Adrenal gland (tissue), 12 donors: ENCODE data around the gene PPP6R2. TPM values are rescaled to one million over a fixed set of nuclear protein-coding genes. Genes with fewer than 3 reads are reported as not detected.
"Not testable (repeated sequence)": the region's sequence is repeated elsewhere in the genome, so short reads cannot be mapped to it uniquely, and the experiment has no call there.

Experiments used
- DNase-seq, 7 donors: peaks; one replicate each; pipeline ENCODE4 v3.0.0-alpha.2; 2019 to 2020
- H3K27ac ChIP-seq, 5 donors: fragments of 200-600 bp; sonication (generic) in 4 of 5; 1 replicate in 3 of 5; 2 replicates in 2 of 5; pipeline versions ENCODE4 v1.5.1 to v1.8.0; 2016 to 2020; ENCODE audit warnings: mild to moderate bottlenecking in 1 of 5
- H3K27me3 ChIP-seq: fragments of 200-600 bp; 2 replicates; pipeline ENCODE4 v1.8.0; 2021
- H3K36me3 ChIP-seq, 2 donors: fragments of 200-600 bp; replicated peaks in 1 of 2; 1 replicate in 1 of 2; 2 replicates in 1 of 2; pipeline versions ENCODE4 v1.5.1 to v1.8.0; 2018 to 2022
- H3K4me1 ChIP-seq, 2 donors: fragments of 200-600 bp; replicated peaks in 1 of 2; 1 replicate in 1 of 2; 2 replicates in 1 of 2; pipeline versions ENCODE4 v1.5.1 to v1.8.0; 2018 to 2021
- H3K4me3 ChIP-seq, 4 donors: fragments of 200-600 bp; sonication (generic) in 3 of 4; one replicate each; pipeline ENCODE4 v1.5.1; 2016 to 2018
- H3K9me3 ChIP-seq, 3 donors: fragments of 200-600 bp; sonication (generic) in 1 of 3; replicated peaks in 1 of 3; 1 replicate in 2 of 3; 2 replicates in 1 of 3; pipeline versions ENCODE4 v1.5.1 to v1.8.0; 2016 to 2021
- CTCF ChIP-seq, 6 experiments: fragments of 450-650 bp in 4 of 6; fragments of 200-600 bp in 2 of 6; sonication (generic) in 1 of 6; IDR thresholded peaks; 1 replicate in 5 of 6; 2 replicates in 1 of 6; pipeline versions ENCODE4 v1.5.1 to v1.8.0; 2016 to 2021; ENCODE audit warnings: antibody characterized with exemption in 6 of 6, mild to moderate bottlenecking in 2 of 6, moderate library complexity in 1 of 6
- POLR2A ChIP-seq, 2 donors: fragments of 450-650 bp; IDR thresholded peaks; one replicate each; pipeline ENCODE4 v1.6.1; 2017; ENCODE audit warnings: antibody characterized with exemption in 2 of 2, mild to moderate bottlenecking in 2 of 2, moderate library complexity in 1 of 2
- WGBS, 4 donors: extraction: QIAGEN DNeasy Blood & Tissue Kit in 2 of 4; methylation state at CpG; one replicate each; pipeline versions ENCODE4 v1.1.5 to v1.1.7; 2013 to 2017; 5-methylcytosine and 5-hydroxymethylcytosine counted together
- intact Hi-C, 2 donors: fragments of 100-400 bp; cut with DNase I; formaldehyde crosslinking; loops; one replicate each; pipeline versions ENCODE4 v1.14.1 to v1.15.0; 2022 to 2023
- polyA plus RNA-seq, 3 donors: library from polyadenylated mRNA; stranded (reverse); fragments of 200-250 nt in 2 of 3; fragments of 350-450 nt in 1 of 3; fragmentation: Illumina TruSeq in 1 of 3; extraction: RNeasy Lipid Tissue Mini Kit (QIAGEN cat#74804) in 1 of 3; gene quantifications; one replicate each; pipeline ENCODE4 v1.2.3, GENCODE V29; 2013 to 2014
- total RNA-seq, 9 donors: library from RNA; depleted of rRNA in 4 of 9; stranded (reverse); fragments of >200 nt in 4 of 9; fragments of 120-200 nt in 1 of 9; fragmentation: NEBNext Ultra II Directional in 1 of 9; extraction: Animal tissue kit (Norgen Biotek cat#: 25700) in 1 of 9; gene quantifications; one replicate each; pipeline versions ENCODE4 v1.1.0 to v1.2.4, GENCODE V29; 2013 to 2023
- donor health status: healthy with polysubstance abuse.
- donor health status: Bipolar disorder and iron deficiency.
- donor health status: DM: yes; HTN: yes; CAD: no.
- donor health status: DM: no; HTN: no; CAD: no.
- donor health status: DM: no; HTN: no; CAD: no.
- donor health status: DM: yes; HTN: yes; CAD: no.

Gene PPP6R2
- total and polyA plus RNA-seq, 12 donors: 19.6 to 129 (median 73.0) TPM

- no peaks in the 10 kb centered on the region for H3K9me3 ChIP-seq
- WGBS, 4 donors: 2 to 8% (median 2%) methylated on average over 10 to 105 of the region's 105 CpGs; no CpG with 5 or more reads in 1 of the 4 donors
- H3K27me3 ChIP-seq: no peaks in the 10 kb centered on the region
- intact Hi-C loops: loop anchor here (5.0 kb wide), 1 partner anchor 50 kb away; no protein-coding TSS in a partner anchor
- H3K36me3 ChIP-seq: no peaks in the 10 kb centered on the region
- peak within 1 kb of the TSS in 3 of 4 donors; percentile 34 to 92 (median 75) for H3K4me3 ChIP-seq
- H3K27ac ChIP-seq: peak within 1 kb of the TSS; percentile 31 to 97 (median 92)
- DNase-seq: peak; percentile 76 to 88 (median 78)
- H3K4me1 ChIP-seq: peaks cover 8 to 17% of the 10 kb centered on the region in 2 donors
- peak in 4 of 6 experiments; percentile 44 to 95 (median 75) for TF ChIP-seq CTCF (IDR thresholded peaks at IDR 0.05)
- peak; percentile 36 to 71 for TF ChIP-seq POLR2A (IDR thresholded peaks at IDR 0.05)
Observed at GRCh38 chr22:50326956-50327710, 16.0 kb upstream of the PPP6R2 start, which contains the start of gene DENND6B. Gene DENND6B (minus strand): TSS chr22:50327012. CDS start chr22:50326988, 24 bp downstream.

GRCh38 chr22:50327711-50328019 lies 15.5 kb upstream of the PPP6R2 start:
- 76 to 95% (median 80%) methylated on average over 9 to 22 of the region's 22 CpGs for WGBS, 4 donors
- DNase-seq: no peak
- Histone ChIP-seq H3K36me3 (no peaks in the 10 kb centered on the region), H3K9me3 (no peaks in the 10 kb centered on the region), H3K27ac (peak overlapping the region in 4 of 5 donors; percentile 89 to 97 (median 94)), H3K4me3 (peak overlapping the region in 3 of 4 donors; percentile 34 to 92 (median 75)), H3K4me1 (peaks cover 8 to 17% of the 10 kb centered on the region in 2 donors), H3K27me3 (no peaks in the 10 kb centered on the region)
- intact Hi-C loops: loop anchor here (5.0 kb wide), 1 partner anchor 50 kb away; no protein-coding TSS in a partner anchor
- TF ChIP-seq POLR2A (IDR thresholded peaks at IDR 0.05) (no peak), CTCF (IDR thresholded peaks at IDR 0.05) (no peak)

- Histone ChIP-seq H3K9me3 (no peaks in the 10 kb centered on the region), H3K27me3 (no peaks in the 10 kb centered on the region), H3K4me3 (no peak overlapping the region), H3K36me3 (no peaks in the 10 kb centered on the region), H3K4me1 (peaks cover 8 to 17% of the 10 kb centered on the region in 2 donors), H3K27ac (no peak overlapping the region)
- DNase-seq: no peak
- intact Hi-C loops: loop anchor here (5.0 kb wide), 1 partner anchor 52 kb away; no protein-coding TSS in a partner anchor
- TF ChIP-seq CTCF (IDR thresholded peaks at IDR 0.05): no peak
- no peak for TF ChIP-seq POLR2A (IDR thresholded peaks at IDR 0.05)
- 91 to 98% (median 94%) methylated on average over 6 of the region's 6 CpGs for WGBS, 4 donors
Observed at GRCh38 chr22:50329236-50329635, 13.9 kb upstream of the PPP6R2 start.

GRCh38 chr22:50334433-50334832 lies 8.7 kb upstream of the PPP6R2 start:
- H3K4me3 ChIP-seq, H3K36me3 ChIP-seq, DNase-seq, H3K4me1 ChIP-seq, intact Hi-C loops, H3K9me3 ChIP-seq, H3K27ac ChIP-seq, H3K27me3 ChIP-seq: not testable (repeated sequence)
- whole genome bisulfite sequencing, 4 donors: 82 to 89% (median 86%) methylated on average over 5 of the region's 5 CpGs
